Stimulated activated CD4-positive, alpha-beta T cell treated with anti-CD3 and anti-CD28 coated beads, TNF-alpha, amount 100 ng/mL, for 48 hours (primary cell): ENCODE data around the gene ADCY1.
"Not testable (repeated sequence)": the region's sequence is repeated elsewhere in the genome, so short reads cannot be mapped to it uniquely, and the experiment has no call there.

Experiments used
- DNase-seq, 3 donors: peaks; one replicate each; pipeline ENCODE4 v3.0.0-alpha.2; 2020; ENCODE audit warnings: low read depth in 3 of 3

ADCY1 gene

DNA sequence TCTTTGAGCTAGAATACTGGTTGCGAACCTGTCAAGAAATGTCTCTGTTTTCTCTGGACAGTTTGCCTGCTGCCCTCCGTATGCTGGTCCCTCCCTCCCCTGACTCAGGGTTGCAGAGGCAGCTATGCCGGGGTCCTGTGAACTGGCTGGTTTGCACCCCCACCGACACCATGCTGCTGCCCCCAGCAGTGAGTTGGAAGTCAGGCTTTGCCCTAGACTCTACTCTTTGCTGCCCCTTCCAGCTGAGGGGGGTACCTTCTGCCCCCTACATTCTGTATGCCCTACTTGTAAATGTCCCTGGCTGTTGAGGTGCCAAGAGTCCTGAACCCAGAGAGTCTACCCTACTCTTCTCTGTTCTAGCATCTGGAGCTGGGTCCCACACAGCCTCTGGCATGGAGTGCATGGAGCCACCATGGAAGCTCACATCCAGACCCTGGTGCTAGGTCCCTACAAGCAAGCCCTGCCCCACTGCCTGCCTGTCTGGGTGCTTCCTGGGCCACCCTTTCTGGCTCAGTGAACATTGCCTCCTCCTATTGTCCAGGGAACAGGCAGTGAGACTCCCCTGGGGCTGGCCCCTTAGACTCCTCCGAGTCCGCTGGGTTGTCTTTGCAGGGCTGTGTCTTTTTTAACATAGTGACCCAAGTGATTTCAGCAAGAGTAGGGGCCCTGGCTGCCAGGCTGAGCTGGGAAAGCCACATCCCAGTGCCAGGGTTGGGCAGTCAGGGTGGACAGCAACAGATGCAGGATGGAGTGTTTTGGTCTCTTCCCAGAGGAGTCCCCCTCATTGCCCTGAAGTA, 138.9 kb downstream of the ADCY1 start:
- no peak for DNase-seq

DNA sequence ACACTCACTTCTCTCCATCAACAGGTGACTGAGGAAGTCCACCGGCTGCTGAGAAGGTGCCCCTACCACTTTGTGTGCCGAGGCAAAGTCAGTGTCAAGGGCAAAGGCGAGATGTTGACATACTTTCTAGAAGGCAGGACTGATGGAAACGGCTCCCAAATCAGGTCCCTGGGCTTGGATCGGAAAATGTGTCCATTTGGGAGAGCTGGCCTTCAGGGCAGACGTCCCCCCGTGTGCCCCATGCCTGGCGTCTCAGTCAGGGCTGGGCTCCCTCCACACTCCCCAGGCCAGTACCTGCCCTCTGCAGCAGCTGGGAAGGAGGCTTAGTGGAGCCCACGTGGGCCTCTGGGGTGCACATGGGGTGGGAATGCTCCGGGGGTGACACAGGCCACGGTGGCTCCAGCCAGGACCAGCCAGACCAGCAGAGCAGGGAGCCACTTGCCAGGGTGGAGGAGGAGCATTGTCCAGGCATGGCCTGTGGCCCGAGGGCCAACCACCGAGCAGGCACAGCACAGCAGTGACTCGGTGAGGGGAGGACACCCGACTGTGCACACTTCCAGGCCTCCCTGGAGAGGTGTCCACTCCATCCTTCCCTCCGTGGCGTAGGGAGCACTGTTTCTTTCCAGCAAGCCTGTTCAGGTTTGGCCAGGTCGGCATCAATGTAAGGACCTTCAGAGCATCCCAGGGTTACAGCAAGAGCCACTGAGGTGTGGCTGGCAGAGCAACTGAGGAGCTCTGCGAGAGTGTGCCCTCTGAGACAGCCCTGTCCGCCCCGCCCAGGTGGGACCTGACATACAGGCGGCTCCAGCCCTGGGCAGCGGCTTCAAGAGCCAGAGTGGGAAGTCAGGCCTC, 139.7 kb downstream of the ADCY1 start:
- no peak for DNase-seq

- no peak for DNase-seq
Observed at GRCh38 chr7:45714521-45714820, 140.3 kb downstream of the ADCY1 start.

DNA sequence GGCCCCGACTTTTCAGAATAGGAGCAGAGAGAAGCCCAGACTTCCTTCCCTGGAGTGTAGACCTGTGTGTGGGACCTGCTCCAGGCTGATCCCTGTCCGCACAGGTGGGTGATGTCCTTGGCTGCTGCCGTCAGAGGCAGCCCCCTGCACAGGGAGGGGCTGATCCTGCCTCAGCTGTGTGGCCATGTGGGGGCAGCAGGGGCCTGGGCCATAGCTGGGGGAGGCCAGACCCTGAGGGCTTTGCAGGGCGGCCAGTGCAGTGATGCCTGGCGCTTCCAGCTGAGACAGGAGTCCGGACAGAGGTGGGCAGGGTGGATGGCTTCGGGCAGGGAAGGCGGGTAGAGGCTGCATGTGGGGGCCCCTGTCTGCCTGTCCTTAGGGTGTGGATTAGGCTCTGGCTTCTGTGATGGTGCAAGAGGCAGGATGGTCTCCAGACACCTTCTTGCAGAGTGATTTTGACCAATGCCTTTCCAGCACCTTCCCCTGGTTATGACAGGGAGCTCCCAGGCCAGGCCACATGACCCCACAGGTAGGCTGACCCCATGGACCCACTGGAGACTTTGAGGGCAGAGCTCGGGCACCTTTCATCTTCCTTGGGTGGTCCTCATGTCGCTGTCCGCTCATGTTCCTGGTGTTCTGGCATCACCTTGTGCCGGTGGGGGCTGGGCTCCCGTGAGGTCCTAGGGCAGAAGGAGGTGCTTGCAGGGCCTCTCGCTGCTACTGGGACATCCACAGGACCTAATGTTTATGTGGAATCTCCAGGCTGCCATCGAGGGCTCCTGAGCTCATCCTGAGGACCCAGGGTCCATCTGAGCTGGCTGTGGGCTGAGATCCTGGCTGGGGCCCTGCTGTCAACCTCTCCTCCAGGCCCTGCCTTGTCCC, 141.5 kb downstream of the ADCY1 start:
- no peak for DNase-seq

DNA sequence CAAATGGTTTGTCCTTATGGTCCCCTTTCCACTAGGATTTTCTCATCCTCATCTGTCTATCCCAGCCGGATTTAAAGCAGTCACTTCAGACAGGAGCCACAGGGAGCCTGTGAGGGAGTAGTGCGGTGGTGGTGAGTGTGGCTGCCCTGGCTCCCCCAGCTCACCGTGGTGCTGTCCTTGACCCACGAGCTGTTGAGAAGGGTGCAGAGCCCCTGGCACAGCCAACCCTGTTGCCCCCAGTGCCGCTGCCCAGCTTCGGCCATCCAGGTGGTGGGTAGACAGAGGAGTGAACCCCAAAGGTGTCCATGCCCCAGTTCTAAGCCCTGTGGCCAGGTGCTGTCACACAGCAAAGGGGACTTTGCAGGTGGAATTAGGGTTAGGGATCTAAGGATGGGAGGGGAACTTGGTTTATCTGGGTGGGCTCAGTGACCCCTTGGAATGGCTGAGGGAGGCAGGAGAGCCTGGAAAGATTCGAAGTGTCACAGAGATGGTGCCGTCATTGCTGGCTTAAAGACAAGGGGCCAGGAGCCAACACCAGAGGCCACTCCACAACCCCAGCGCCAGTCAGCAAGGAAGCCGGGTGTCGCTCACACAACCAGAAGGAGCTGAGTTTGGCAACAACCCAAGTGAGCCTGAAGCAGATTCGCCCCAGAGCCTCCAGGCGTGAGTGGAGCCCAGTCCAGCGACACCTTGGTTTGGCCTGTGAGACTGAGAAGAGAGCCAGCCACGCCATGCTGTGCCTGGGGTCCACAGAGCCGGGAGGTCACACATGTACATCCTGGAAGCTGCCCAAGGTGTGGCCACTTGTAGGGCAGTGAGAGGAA, 142.4 kb downstream of the ADCY1 start:
- no peak for DNase-seq

- DNase-seq: no peak
Observed at GRCh38 chr7:45717537-45718235, 143.5 kb downstream of the ADCY1 start.

DNA sequence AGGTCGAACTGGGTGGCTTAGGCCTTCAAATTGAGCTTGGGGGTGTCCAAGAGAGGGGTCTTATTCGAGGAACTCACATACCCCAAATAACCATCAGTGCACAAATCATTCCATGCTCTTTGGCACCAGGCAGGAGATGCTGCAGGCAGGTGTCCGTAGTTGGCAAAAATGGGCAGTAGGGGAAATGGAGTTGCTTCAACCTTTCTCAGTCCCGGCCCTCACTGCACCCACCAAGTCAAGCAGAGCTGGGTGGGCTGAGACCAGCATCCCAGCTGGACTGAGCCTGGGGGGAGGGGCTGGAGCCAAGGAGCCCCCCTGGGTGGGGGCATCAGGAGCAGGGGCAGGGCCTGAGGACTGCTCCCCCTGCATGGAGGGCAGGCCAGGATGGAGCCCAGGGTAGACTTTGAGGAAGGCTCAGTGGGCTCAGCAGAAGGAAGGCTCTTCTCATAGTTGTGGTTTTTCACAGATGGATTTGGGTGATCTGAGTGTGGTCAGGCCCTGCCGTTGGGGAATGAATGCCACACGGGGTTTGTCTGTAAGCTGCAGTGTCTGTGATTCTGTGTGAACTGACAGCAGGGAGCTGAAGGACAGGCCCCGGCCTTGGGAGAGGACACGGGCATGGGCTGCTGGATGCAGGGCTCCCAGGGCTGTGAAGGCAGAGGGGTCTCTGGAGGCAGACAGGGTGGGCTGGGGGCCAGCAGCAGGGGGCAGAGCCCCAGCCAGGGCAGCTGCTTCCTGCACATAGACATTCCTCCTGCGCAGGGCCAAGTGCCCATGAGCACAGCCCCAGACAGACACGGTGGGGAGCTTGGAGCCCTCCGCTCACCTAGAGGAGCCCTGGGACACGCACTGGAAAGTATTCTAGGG, 144.5 kb downstream of the ADCY1 start:
- DNase-seq: no peak

- no peak for DNase-seq
Observed at GRCh38 chr7:45720989-45721388, 146.8 kb downstream of the ADCY1 start.

GRCh38 chr7:45721686-45722598, 147.8 kb downstream of the ADCY1 start:
- DNase-seq: no peak

- not testable (repeated sequence) for DNase-seq
Observed at GRCh38 chr7:45725231-45725630, 151.1 kb downstream of the ADCY1 start.

- no peak for DNase-seq
Observed at GRCh38 chr7:45726883-45727282, 152.7 kb downstream of the ADCY1 start.

- not testable (repeated sequence) for DNase-seq
Observed at GRCh38 chr7:45731692-45732443, 157.7 kb downstream of the ADCY1 start.

GRCh38 chr7:45738920-45739319, 164.8 kb downstream of the ADCY1 start:
- DNase-seq: not testable (repeated sequence)

GRCh38 chr7:45740573-45740972, 166.4 kb downstream of the ADCY1 start:
- not testable (repeated sequence) for DNase-seq

GRCh38 chr7:45748976-45749375, 174.8 kb downstream of the ADCY1 start:
- DNase-seq: not testable (repeated sequence)

- DNase-seq: not testable (repeated sequence)
Observed at GRCh38 chr7:45751352-45751751, 177.2 kb downstream of the ADCY1 start.

- not testable (repeated sequence) for DNase-seq
Observed at GRCh38 chr7:45756333-45756732, 182.2 kb downstream of the ADCY1 start.

GRCh38 chr7:45756757-45757156, 182.6 kb downstream of the ADCY1 start:
- DNase-seq: not testable (repeated sequence)
